Mesenchymal stem cell (in vitro differentiated cells and primary cell): ENCODE measurements around the gene MIS18A.

Source experiments
- DNase-seq: peaks from one replicate; pipeline ENCODE4 v3.0.0-alpha.2; 2013
- H2AFZ ChIP-seq: one replicate; pipeline ENCODE4 v1.6.1; 2013; ENCODE audit warnings: low read depth, mild to moderate bottlenecking, control low read depth, inconsistent platforms, low read length, moderate library complexity
- H2AK5ac ChIP-seq: 2 replicates; pipeline ENCODE4 v1.6.1; 2013; ENCODE audit warnings: low read length, moderate library complexity, mild to moderate bottlenecking, inconsistent platforms; ENCODE audit not compliant: severe bottlenecking
- H2BK120ac ChIP-seq: one replicate; pipeline ENCODE4 v1.6.1; 2013; ENCODE audit warnings: low read depth, mild to moderate bottlenecking, inconsistent platforms, low read length, moderate library complexity
- H2BK12ac ChIP-seq, 2 experiments: one replicate each; pipeline ENCODE4 v1.6.1; 2013; ENCODE audit warnings: inconsistent platforms in 2 of 2, low read length in 2 of 2, mild to moderate bottlenecking in 2 of 2, moderate library complexity in 2 of 2, control low read depth in 1 of 2
- H2BK15ac ChIP-seq: one replicate; pipeline ENCODE4 v1.6.1; 2013; ENCODE audit warnings: mild to moderate bottlenecking, low read depth, inconsistent platforms; ENCODE audit not compliant: poor library complexity, severe bottlenecking
- H2BK5ac ChIP-seq: 2 replicates; pipeline ENCODE4 v1.6.1; 2013; ENCODE audit warnings: low read depth, mild to moderate bottlenecking, low read length, control low read depth, inconsistent platforms; ENCODE audit not compliant: poor library complexity, severe bottlenecking
- H3K14ac ChIP-seq, 2 experiments: one replicate each; pipeline ENCODE4 v1.6.1; 2013; ENCODE audit warnings: inconsistent platforms in 2 of 2, low read length in 2 of 2, control low read depth in 1 of 2, mild to moderate bottlenecking in 1 of 2, moderate library complexity in 1 of 2
- H3K18ac ChIP-seq, 2 experiments: one replicate each; pipeline ENCODE4 v1.6.1; 2013; ENCODE audit warnings: inconsistent platforms in 2 of 2, low read length in 2 of 2, control low read depth in 1 of 2, low read depth in 1 of 2, mild to moderate bottlenecking in 1 of 2
- H3K23ac ChIP-seq, 2 experiments: one replicate each; pipeline ENCODE4 v1.6.1; 2013; ENCODE audit warnings: inconsistent platforms in 2 of 2, low read length in 2 of 2, mild to moderate bottlenecking in 2 of 2, moderate library complexity in 2 of 2, control low read depth in 1 of 2
- H3K27ac ChIP-seq: 2 replicates; pipeline ENCODE4 v1.5.1; 2013; ENCODE audit warnings: mild to moderate bottlenecking, moderate library complexity, low read length, control low read depth, inconsistent platforms; ENCODE audit not compliant: poor library complexity, severe bottlenecking
- H3K27me3 ChIP-seq, 2 experiments: 2 replicates each; pipeline versions ENCODE4 v1.6.1 to v1.7.0; 2013; ENCODE audit warnings: low read length in 2 of 2, mild to moderate bottlenecking in 2 of 2, moderate library complexity in 2 of 2, control low read depth in 1 of 2, inconsistent platforms in 1 of 2; ENCODE audit not compliant: control insufficient read depth in 1 of 2, insufficient read depth in 1 of 2
- H3K36me3 ChIP-seq, 2 experiments: 2 replicates each; pipeline versions ENCODE4 v1.6.1 to v1.7.0; 2013; ENCODE audit warnings: low read length in 2 of 2, control low read depth in 1 of 2, inconsistent platforms in 1 of 2, low read depth in 1 of 2, mild to moderate bottlenecking in 1 of 2; ENCODE audit not compliant: insufficient read depth in 2 of 2, control insufficient read depth in 1 of 2
- H3K4ac ChIP-seq, 2 experiments: one replicate each; pipeline ENCODE4 v1.6.1; 2013; ENCODE audit warnings: inconsistent platforms in 2 of 2, low read length in 2 of 2, mild to moderate bottlenecking in 2 of 2, moderate library complexity in 2 of 2, control low read depth in 1 of 2, low read depth in 1 of 2
- H3K4me1 ChIP-seq: 2 replicates; pipeline ENCODE4 v1.6.1; 2013; ENCODE audit warnings: low read depth, low read length, control low read depth; ENCODE audit not compliant: control insufficient read depth, insufficient read depth
- H3K4me2 ChIP-seq: 2 replicates; pipeline ENCODE4 v1.6.1; 2013; ENCODE audit warnings: low read length, mild to moderate bottlenecking, inconsistent platforms; ENCODE audit not compliant: poor library complexity, severe bottlenecking
- H3K4me3 ChIP-seq, 2 experiments: 2 replicates each; pipeline versions ENCODE4 v1.5.1 to v1.7.0; 2013; ENCODE audit warnings: low read length in 2 of 2, mild to moderate bottlenecking in 2 of 2, control low read depth in 1 of 2, low read depth in 1 of 2; ENCODE audit not compliant: insufficient read depth in 1 of 2
- H3K79me1 ChIP-seq: replicated peaks from 2 replicates; pipeline ENCODE4 v1.6.1; 2013; ENCODE audit warnings: mild to moderate bottlenecking, control low read depth, low read length, inconsistent platforms; ENCODE audit not compliant: poor library complexity, severe bottlenecking
- H3K9ac ChIP-seq: 2 replicates; pipeline ENCODE4 v1.7.0; 2013; ENCODE audit warnings: mild to moderate bottlenecking, low read length, moderate library complexity
- H3K9me3 ChIP-seq: 2 replicates; pipeline ENCODE4 v1.7.0; 2013; ENCODE audit warnings: mild to moderate bottlenecking, low read length; ENCODE audit not compliant: control insufficient read depth
- H4K8ac ChIP-seq: one replicate; pipeline ENCODE4 v1.6.1; 2013; ENCODE audit warnings: inconsistent platforms, mild to moderate bottlenecking, low read length, moderate library complexity
- H4K91ac ChIP-seq: one replicate; pipeline ENCODE4 v1.6.1; 2013; ENCODE audit warnings: mild to moderate bottlenecking, low read length, inconsistent platforms
- WGBS: methylation state at CpG from one replicate; pipeline ENCODE4 v1.1.7; 2013; ENCODE audit warnings: mixed read lengths; 5-methylcytosine and 5-hydroxymethylcytosine counted together

Gene MIS18A

DNA sequence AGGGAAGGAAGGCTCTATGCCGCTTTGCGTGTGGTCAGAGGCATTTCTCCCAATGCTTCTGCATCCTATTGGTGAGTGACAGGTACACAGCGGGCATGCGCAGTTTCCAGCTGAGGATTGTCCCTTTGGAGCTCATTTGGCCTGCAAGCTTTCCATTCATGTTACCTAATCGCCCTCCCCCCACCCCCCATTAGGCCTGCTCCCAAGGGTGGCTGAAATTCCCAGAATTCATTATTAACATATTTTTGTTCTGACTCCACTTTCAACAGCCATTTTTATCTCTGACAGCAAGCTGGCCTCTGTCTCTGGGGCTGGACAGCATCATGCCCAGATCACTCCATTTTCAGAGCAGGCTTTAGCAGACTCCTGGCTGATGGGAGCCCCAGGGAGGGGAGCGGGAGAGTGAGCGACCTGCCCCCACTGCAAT is 25.6 kb downstream of the MIS18A start:
- Histone ChIP-seq H3K36me3 (no peaks in the 10 kb centered on the region), H3K18ac (no peak overlapping the region), H2AFZ (no peak overlapping the region), H2BK5ac (no peak overlapping the region), H3K9ac (peak overlapping the region; percentile 29), H4K8ac (no peak overlapping the region), H3K9me3 (peaks cover 5% of the 10 kb centered on the region), H3K23ac (no peak overlapping the region), H3K4ac (no peak overlapping the region), H2BK120ac (no peak overlapping the region), H3K27ac (no peak overlapping the region), H2BK15ac (no peak overlapping the region), H2BK12ac (no peak overlapping the region), H4K91ac (no peak overlapping the region), H3K4me3 (no peak overlapping the region), H3K4me1 (no peaks in the 10 kb centered on the region), H3K14ac (no peak overlapping the region), H3K27me3 (peaks cover 10 to 31% of the 10 kb centered on the region in 2 experiments), H3K4me2 (no peak overlapping the region), H3K79me1 (no peaks in the 10 kb centered on the region), H2AK5ac (no peak overlapping the region)
- 70% methylated on average over 7 of the region's 7 CpGs for WGBS
- peak; percentile 10 for DNase-seq

DNA sequence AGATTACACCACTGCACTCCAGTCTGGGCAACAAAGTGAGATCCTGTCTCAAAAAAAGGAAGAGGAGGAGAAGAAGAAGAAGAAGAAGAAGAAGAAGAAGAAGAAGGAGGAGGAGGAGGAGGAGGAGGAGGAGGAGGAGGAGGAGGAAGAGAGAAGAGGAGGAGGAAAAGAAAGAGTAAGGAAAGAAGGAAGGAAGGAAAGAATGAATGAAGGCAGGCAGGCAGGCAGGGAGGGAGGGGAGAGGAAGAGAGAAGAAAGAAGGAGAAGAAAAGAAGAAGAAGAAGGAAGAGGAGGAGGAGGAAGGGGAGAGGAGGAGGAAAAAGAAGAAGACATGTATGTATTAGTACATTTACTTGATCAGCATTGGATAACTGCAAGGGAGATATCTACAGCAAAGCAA is 26.7 kb downstream of the MIS18A start:
- Histone ChIP-seq H2BK120ac (no peak overlapping the region), H3K4me1 (no peaks in the 10 kb centered on the region), H4K8ac (no peak overlapping the region), H3K14ac (no peak overlapping the region), H3K23ac (no peak overlapping the region), H3K36me3 (no peaks in the 10 kb centered on the region), H3K4ac (no peak overlapping the region), H3K18ac (no peak overlapping the region), H3K9me3 (peaks cover 5% of the 10 kb centered on the region), H2AK5ac (no peak overlapping the region), H2BK12ac (no peak overlapping the region), H3K79me1 (no peaks in the 10 kb centered on the region), H3K27ac (no peak overlapping the region), H2BK15ac (no peak overlapping the region), H3K27me3 (peaks cover 11 to 35% of the 10 kb centered on the region in 2 experiments), H2BK5ac (no peak overlapping the region), H3K4me2 (no peak overlapping the region), H2AFZ (no peak overlapping the region), H3K4me3 (no peak overlapping the region), H4K91ac (no peak overlapping the region), H3K9ac (no peak overlapping the region)
- no peak for DNase-seq

DNA sequence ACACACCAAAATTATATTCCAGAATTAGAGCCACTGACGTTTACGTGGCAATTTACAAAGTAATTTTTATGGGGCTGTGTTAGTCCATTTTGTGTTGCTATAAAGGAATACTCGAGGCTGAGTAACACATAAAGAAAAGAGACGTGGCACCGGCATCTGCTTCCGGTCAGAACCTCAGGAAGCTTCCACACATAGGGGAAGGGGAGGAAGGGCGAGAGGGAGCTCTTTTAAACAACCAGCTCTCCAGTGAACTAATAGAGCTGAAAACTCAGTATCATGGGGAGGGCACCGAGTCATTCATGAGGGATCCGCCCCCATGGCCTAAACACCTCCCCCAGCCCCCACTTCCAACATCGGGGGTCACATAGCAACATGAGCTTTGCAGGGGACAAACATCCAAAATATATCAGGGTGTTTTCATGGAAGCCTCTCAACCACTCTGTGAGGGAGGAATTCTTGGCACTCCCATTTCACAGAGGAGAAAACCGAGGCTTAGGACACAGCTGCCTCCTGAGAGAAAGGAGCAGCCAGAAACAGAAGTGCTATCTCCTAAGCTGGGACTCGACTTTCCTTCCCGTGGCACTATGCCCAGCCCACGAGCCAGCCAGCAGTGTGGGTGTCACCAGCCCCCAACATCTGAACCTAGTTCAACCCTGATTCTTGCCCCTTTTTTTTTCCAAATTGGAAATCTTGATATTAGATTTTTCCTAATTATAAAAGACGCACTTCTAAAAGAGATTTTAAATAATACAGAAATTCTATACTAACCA is 29.2 kb downstream of the MIS18A start:
- Histone ChIP-seq H3K4ac (no peak overlapping the region), H3K23ac (no peak overlapping the region), H2BK5ac (no peak overlapping the region), H2AK5ac (no peak overlapping the region), H3K27ac (no peak overlapping the region), H3K79me1 (no peaks in the 10 kb centered on the region), H3K36me3 (no peaks in the 10 kb centered on the region), H2BK15ac (no peak overlapping the region), H4K91ac (no peak overlapping the region), H3K18ac (no peak overlapping the region), H4K8ac (no peak overlapping the region), H2BK12ac (no peak overlapping the region), H3K9ac (no peak overlapping the region), H3K27me3 (peaks cover 29 to 42% of the 10 kb centered on the region in 2 experiments), H2BK120ac (no peak overlapping the region), H3K4me1 (no peaks in the 10 kb centered on the region), H3K4me2 (no peak overlapping the region), H3K9me3 (peaks cover 5% of the 10 kb centered on the region), H2AFZ (no peak overlapping the region), H3K14ac (no peak overlapping the region), H3K4me3 (no peak overlapping the region)
- DNase-seq, result no peak
- WGBS, result 82% methylated on average over 14 of the region's 15 CpGs

DNA sequence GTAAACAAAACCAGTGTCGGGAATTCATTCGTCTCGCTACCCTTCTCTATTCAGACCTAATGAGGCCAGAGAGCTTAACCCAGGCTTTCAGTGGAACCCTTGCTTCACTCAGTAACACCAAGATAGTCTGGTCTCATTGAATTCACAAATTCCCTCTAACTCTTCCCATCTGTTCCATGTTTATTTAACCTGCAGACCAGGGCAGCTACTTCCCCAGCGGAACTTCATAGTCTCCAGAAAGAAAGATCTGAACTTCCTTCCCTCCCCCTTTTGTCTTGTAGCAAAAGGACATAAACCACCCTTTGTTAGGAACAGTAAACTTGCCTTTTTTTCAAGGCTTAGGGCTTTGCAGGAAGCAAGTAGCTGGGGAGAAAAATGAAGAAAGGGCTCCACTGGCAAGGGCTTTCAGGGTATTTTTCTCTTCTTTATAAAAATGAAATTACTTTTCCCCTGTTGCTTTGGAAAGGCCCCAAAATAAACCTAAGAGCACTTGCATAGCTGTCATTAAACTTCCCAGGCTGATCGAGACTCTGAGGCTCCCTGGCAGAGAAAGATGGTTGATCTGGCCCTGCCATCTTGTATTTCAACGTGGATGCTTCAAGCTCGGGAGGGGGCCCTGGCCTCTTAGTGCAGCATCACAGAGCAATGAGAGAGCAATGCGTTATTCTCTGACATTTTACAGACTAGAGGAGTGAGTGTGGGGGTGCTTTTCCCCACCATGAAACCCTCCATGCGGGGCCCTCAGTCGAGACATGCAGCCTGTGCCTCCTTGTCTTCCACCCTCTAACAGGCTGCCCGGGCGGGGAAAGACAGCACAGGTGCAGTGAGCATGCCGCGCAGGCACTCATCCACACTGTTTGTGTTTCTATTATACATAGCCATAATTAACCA is 30.0 kb downstream of the MIS18A start:
- Histone ChIP-seq H4K91ac (no peak overlapping the region), H2AFZ (no peak overlapping the region), H2AK5ac (no peak overlapping the region), H2BK15ac (no peak overlapping the region), H2BK5ac (no peak overlapping the region), H3K4ac (no peak overlapping the region), H3K23ac (no peak overlapping the region), H4K8ac (no peak overlapping the region), H2BK12ac (no peak overlapping the region), H3K4me3 (no peak overlapping the region), H3K14ac (no peak overlapping the region), H2BK120ac (no peak overlapping the region), H3K9me3 (peaks cover 5% of the 10 kb centered on the region), H3K79me1 (no peaks in the 10 kb centered on the region), H3K36me3 (no peaks in the 10 kb centered on the region), H3K27ac (no peak overlapping the region), H3K18ac (no peak overlapping the region), H3K4me2 (no peak overlapping the region), H3K9ac (no peak overlapping the region), H3K4me1 (no peaks in the 10 kb centered on the region), H3K27me3 (peaks cover 29 to 42% of the 10 kb centered on the region in 2 experiments)
- 74% methylated on average over 11 of the region's 14 CpGs for WGBS
- no peak for DNase-seq
